ACHN (cell line): ENCODE results near the gene ZRANB1.
A peak's percentile ranks its signal among the peaks of the same experiment; 100 is the strongest.

Experiments used
- DNase-seq: peaks from one replicate; pipeline ENCODE4 v3.0.0-alpha.2; 2015
- in situ Hi-C: cut with HindIII; loops from 2 replicates; pipeline ENCODE4 v1.10.0; 2017; ENCODE audit warnings: low sequenced_read_pairs, low pct_ligation_motif_present, low pct_unique_long_range_greater_than_20kb

ZRANB1 gene

DNA sequence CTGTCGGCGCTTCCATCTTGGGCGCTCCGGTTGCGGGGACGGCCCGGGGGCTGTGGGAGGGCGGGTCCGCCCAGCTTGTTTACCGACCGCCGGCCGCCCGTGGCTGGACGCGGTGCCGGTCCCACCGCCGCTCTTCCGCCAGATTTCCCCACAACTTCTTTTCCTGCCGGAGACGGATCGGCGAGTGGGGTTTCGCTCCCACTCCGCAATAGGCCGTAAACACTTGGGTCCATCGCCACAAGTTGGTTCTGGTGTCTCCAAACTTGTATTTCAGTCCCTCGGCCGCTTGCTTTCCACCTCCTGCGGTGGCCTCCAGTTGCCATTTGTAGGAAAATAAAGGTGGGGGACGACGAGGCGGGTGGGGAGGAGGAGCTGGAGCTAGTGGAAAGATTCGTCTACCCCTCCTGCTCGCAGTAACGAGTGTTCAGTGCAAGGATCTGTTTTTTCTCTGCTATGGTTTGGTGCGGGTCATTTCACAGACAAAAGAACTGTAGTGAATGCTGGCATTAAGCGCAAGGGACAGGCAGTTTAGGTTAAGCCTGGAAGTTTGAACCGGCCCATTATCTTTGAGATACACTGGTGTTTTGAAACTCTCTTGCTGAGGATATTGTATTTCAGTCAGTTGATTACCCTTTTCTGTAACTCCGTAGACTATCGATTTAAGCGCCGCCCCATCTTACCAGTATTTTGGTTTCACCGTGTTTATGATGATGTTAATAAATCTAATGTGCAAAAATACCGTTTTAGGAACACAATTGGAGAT is 24.3 kb upstream of the ZRANB1 start:
- in situ Hi-C loops = no loop called here
- peak; percentile 60 for DNase-seq

DNA sequence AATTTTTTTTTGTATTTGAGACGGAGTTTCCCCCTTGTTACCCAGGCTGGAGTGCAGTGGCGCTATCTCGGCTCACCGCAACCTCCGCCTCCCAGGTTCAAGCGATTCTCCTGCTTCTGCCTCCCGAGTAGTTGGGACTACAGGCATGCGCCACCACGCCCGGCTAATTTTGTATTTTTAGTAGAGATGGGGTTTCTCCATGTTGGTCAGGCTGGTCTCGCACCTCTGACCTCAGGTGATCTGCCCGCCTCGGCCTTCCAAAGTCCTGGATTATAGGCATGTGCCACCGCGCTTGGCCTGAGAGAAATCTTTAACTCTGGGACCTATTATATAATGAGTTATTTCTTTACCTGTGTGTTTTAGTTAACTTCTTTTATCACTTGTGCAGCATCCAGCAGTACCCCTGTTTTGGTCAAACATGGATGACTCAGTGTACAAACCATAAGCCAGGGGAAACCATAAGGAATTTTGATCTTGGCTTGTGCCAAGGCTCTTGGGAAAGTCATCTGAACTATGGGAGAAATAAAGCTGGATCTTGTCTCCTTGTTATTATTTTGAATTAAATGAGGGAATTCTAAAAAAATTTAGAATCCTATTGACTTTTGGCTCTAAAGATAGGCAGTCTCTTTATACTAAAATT is 23.6 kb upstream of the ZRANB1 start:
- DNase-seq = peak; percentile 54
- in situ Hi-C loops = no loop called here

DNA sequence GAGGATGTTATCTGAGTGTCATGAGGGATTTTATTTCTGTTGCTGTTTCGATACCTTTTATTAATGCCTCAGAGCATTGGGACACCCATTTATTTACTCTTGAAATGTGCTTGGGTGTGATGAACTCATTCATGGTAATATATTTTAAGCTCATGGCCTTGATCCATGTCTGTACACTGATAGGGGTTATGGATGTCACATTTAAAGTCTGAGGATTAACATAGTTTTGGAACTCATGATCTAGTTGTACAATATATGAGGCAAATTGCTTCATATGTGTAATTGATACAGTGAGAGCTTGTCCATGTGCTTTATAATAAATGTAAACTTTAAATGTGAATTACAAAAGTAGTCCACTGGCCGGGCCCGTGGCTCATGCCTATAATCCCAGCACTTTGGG is 23.0 kb upstream of the ZRANB1 start:
- no peak for DNase-seq
- in situ Hi-C loops = no loop called here

DNA sequence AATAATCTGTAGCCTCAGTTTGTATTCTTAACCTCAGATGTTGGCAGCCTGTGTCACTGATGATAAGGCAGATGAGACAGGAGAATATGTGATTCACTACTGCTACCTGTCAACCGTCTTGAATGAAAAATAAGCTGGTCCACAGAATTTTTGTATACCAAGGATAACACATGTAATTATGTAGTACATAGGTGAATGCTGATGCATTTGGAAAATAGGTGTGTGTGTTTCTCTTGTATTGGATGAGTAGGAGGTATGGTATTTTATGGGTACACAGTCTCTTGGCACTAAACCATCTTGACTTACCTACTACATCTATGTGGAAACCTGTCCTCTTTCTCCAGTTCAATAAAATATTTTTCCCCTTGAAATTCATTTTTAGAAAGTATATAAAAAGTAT is 20.7 kb upstream of the ZRANB1 start:
- no peak for DNase-seq
- in situ Hi-C loops = no loop called here

DNA sequence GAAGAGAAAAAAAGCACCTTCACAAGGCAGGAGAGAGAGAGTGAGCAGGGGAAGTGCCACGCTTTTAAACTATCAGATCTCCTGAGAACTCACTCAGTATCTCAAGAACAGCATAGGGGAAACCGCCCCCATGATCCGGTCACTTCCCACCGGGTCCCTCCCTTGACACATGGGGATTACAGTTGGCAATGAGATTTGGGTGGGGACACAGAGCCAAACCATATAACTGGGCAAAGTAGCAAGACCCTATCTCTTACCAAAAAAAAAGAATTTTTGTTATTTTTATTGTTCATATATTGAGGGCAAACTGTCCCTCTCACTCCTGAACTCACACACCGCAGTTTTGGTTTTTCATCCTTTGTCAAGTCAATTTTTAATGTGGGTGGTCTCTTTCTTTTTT is 18.2 kb upstream of the ZRANB1 start:
- DNase-seq = no peak
- in situ Hi-C loops = no loop called here

DNA sequence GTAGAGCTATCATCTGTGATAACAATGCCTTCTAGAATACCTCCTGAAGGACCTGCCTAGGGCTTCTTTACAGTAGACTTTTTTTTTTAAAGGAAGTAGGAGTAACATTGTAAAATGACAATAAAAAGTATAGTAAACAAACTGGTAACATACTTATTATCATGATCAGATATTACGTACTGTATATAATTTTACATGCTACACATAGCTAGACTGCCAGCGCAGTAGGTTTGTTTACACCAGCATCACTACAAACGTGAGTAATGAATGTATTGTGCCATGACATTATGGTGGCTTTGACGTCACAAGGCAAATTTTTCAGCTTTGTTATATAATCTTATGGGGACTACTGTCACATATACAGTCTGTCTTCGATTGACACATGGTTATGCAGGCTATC is 15.4 kb upstream of the ZRANB1 start:
- in situ Hi-C loops = no loop called here
- DNase-seq = no peak

DNA sequence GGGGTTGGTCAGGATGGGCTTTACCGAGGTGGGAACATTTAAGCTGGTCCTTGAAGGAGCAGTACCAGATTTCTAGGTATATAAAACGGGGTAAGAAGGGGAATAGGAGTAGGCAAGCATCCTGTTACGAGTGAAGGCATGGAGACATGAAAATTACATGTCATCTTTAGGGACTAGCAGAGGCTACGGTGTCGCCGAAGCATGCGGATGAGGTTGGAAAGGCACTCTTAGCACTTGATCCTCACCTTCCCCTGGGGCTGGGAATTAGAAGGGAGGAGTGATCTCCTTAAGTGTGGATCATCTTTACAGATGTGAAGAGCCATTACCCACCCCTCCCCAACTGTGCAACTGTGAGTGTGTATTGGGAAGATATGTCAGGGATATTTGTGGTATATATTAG is 13.8 kb upstream of the ZRANB1 start:
- in situ Hi-C loops = no loop called here
- DNase-seq = no peak

DNA sequence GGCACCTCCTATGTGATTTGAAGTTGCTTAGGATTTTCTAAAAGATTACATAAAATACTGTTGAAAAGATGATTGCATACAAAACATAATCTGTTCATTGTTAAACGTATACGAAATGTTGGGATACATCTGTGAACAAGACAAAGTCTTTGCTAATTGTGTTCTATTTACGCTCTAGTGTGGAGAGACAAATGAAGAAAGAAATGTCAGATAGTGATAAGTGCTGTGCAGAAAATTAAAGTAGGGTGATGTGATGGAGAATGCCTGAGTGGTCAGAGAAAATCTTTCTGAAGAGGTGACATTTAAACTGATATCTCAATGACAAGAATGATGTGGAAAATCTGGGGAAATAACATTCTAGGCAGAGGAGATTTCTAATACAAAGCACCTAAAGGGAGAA is 13.4 kb upstream of the ZRANB1 start:
- in situ Hi-C loops = no loop called here
- no peak for DNase-seq

DNA sequence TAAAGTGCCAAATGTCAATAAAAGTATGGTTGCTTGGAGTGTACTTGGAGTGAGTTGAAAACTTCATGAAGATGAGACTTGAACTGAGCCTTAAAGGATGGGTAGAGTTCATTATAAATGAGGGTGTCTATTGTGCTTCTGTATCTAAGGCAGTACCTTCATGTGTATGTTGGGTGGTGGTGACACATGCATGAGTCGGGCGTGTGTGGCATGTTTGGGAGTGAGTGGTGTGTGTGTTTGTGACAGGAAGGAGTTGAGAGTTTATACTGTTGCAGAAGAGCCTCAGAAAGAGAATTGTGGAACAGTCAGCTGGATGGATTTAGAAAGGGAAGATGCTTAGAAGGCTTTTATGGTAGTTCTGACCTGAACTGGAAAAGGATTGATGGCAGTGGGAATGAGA is 6.0 kb upstream of the ZRANB1 start:
- no peak for DNase-seq
- in situ Hi-C loops = no loop called here

DNA sequence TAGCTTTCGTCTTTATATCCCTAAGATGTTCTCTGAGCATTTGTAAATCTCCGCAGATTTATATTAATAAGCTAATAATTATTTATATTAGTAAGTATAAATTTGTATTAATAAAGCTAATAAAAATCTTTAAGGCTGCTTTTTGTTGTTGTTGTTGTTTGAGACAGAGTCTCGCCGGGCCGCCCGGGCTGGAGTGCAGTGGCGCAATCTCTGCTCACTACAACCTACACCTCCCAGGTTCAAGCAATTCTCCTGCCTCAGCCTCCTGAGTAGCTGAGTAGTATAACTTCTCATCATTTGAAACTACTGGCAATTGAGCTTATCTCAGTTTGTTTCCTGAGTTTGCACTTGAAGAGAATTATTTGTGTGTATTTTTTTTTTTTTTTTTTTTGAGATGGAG is 5.1 kb upstream of the ZRANB1 start:
- in situ Hi-C loops = no loop called here

DNA sequence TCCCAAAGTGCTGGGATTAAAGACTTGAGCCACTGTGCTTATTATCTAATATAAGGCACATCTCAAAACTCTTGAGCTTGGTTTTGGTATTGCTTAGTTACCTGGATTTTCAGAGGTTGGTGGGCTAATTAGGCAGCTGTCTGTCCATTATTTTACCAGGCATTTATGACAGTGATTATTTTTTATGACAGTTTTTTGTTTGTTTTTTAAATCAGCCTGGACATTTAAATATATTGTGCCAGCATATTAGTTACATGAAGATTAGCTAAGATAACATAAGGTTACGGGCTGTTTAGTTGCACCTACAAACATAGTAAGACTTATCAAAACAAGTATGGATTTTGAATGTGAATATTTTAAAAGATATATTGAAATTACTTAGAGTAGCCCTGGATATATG is 2.6 kb upstream of the ZRANB1 start:
- DNase-seq = no peak
- in situ Hi-C loops = no loop called here

More for the DNA sequence above, 5.1 kb upstream of the ZRANB1 start:
- DNase-seq = no peak

DNA sequence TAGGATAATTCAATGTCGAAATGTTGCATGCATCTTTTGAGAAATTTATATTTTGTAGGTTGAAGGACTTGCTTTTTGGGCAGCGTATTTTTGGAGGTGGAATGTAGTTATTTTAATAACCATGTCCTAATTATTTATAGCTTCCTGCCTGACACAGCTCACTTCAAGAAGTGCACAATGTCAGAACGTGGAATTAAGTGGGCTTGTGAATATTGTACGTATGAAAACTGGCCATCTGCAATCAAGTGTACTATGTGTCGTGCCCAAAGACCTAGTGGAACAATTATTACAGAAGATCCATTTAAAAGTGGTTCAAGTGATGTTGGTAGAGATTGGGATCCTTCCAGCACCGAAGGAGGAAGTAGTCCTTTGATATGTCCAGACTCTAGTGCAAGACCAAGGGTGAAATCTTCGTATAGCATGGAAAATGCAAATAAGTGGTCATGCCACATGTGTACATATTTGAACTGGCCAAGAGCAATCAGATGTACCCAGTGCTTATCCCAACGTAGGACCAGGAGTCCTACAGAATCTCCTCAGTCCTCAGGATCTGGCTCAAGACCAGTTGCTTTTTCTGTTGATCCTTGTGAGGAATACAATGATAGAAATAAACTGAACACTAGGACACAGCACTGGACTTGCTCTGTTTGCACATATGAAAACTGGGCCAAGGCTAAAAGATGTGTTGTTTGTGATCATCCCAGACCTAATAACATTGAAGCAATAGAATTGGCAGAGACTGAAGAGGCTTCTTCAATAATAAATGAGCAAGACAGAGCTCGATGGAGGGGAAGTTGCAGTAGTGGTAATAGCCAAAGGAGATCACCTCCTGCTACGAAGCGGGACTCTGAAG is 620 bp downstream of the ZRANB1 start:
- in situ Hi-C loops = no loop called here
- DNase-seq = no peak

DNA sequence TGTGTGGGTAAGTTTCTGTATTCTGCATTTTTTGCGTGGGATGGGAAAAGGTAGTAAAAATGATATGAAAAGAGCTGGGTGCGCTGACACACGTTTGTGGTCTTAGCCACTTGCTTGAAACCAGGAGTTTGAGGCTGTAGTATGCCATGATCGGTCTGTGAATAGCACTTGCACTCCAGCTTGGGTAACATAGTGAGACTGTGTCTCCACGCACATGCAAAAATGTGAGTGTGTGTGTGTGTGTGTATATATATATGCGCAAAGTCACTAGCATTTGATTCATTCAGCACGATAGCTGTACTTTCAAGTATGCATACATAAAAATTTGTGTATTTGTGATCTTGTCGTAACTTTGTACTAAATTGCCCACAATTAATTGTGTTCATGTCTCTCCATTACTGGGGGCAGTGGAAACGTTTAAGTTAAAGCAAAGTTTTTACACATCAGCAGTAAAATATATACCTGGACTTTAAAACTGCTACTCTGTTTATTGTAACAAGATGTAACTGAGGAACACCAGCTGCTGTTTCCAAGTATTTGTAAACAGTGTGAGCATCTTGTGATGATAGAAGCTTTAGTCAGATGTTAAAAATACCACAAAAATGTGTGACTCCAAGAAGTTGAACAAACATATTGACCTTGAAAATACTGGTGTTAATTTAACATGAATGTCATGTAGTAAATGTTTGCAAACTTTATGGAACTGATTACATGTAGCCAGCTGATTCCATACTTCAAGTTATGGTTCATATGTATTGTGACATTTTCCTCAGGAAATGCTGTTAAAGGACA is 1.6 kb downstream of the ZRANB1 start:
- in situ Hi-C loops = no loop called here
- DNase-seq = peak; percentile 27

DNA sequence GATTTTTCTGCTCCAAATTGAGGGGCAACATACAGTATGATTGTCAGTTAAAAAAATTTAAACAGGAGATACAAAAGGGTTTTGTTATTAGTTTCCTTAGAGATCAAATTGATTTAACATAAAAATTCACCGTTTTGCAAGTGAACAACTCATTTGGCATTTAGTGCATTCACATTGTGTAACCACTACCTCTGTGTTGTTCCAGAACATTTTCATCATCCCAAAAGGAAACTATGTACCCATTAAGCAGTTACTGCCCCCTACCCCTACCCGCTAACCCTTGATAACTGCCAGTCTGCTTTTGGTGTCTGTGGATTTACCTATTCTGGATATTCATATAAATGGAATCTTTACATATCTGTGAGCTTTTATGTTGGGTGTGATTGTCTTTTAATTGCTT is 3.1 kb downstream of the ZRANB1 start:
- DNase-seq = no peak
- in situ Hi-C loops = no loop called here

DNA sequence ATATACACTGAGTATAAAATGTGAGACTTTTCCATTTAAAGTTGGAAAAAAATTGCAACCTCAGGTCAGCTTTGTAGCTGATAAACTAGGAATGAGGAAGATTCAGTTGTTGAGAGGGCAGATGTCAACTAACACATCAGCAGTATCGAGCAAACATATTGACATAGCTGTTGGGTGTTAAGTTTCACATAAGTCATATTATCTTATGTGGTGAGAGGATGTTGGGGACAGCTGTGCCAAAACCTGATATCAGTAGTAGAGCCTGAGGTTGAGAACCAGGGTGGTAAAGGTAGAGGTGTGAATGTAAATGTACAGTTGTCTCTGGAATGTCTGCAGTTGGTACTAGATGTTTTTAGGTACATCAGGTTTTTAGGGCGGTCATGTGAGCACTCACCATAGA is 5.0 kb downstream of the ZRANB1 start:
- no peak for DNase-seq
- in situ Hi-C loops = no loop called here

DNA sequence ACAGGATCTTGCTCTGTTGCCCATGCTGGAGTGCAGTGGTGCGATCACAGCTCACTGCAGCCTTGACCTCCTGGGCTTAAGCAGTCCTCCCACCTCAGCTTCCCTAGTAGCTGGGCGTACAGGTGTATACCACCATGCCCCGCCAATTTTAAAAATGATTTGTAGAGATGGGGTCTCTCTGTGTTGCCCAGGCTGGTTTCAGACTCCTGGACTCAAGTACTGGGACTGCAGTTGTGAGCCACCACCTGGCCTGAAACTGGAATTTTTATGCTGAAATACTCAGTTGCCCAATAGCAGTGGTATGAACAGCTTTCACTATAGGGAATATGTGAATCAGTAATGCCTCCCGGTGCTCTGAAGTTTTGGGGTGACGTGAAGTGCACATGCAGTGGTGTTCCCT is 7.6 kb downstream of the ZRANB1 start:
- DNase-seq = no peak
- in situ Hi-C loops = no loop called here

DNA sequence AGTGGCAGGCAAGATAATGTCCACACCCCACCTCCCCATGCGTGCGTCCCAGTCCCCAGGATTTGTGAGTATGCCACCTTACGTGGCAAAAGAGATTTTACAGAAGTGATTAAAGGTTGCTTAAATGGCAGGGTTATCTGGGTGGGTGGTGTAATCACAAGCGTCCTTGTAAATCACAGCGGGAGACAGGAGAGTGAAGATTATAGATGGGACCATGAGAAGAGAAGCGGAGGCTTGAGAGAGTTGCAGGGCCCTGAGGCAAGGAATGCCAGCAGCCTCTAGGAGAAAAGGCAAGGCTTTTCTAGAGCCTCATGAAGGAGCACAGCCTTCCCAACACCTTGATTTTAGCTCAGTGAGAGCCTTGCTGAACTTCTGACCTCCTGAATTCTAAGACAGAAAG is 10.2 kb downstream of the ZRANB1 start:
- in situ Hi-C loops = no loop called here

DNA sequence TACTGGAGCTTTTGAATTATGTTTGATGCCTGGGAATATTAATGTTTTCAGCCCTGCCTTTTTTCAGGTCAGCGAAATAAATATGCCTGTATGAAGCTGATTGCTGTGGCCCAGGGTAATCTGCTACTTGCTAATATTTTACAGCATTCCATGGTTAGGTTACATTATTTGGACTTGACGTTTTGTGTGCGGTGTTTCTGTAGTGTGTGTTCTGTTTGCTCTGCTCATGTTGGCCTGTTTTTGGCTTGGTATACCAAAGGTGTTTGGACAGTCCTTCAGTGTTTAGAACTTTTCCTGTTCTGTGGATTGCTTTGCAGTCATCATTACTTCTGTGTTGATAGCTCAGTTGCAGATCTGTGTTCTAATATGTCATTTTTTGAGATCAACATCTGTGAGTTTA is 11.5 kb downstream of the ZRANB1 start:
- in situ Hi-C loops = no loop called here

More for the DNA sequence above, 10.2 kb downstream of the ZRANB1 start:
- no peak for DNase-seq

DNA sequence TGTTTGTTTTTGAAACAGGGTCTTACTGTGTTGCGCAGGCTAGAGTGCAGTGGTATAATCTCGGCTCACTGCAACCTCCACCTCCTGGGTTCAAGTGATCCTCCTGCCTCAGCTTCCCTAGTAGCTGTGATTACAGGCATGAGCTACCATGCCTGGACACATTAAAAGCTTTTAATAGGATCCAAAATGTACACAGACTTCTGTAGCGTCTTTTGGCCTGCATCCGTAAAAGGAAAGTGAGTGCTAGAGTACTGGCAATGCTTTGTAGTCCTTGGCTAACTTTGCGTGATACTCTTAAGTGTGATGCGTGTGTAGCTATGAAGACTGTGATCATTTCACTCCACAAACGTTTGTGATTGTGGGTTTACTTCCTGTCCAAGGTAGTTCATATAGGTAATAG is 13.3 kb downstream of the ZRANB1 start:
- in situ Hi-C loops = no loop called here
- no peak for DNase-seq

More for the DNA sequence above, 11.5 kb downstream of the ZRANB1 start:
- no peak for DNase-seq
